Omental fat pad (tissue), 4 donors: ENCODE data around the gene IGFL2. TPM values are rescaled to one million over a fixed set of nuclear protein-coding genes. Genes with fewer than 3 reads are reported as not detected.

Experiments
- ATAC-seq: fragments of 150-250 bp; one replicate; pipeline ENCODE4 v1.9.1; 2016; ENCODE audit warnings: mild to moderate bottlenecking, moderate library complexity; ENCODE audit not compliant: low FRiP score
- DNase-seq: peaks from one replicate; pipeline ENCODE4 v3.0.0-alpha.2; 2019; ENCODE audit warnings: low spot score
- total RNA-seq, 4 donors: library from RNA; depleted of rRNA; stranded (reverse); fragments of >200 nt; gene quantifications; one replicate each; pipeline ENCODE4 v1.1.0, GENCODE V29; 2016
- TF ChIP-seq, protein P1 (sequence below), 3 donors: fragments of 450-650 bp; IDR thresholded peaks; one replicate each; pipeline ENCODE4 v1.5.1; 2016 to 2017; ENCODE audit warnings: antibody characterized with exemption in 3 of 3, mild to moderate bottlenecking in 3 of 3, moderate library complexity in 2 of 3

The IGFL2 gene
- total RNA-seq, 4 donors from 2014 or later: 0.84 to 1.5 TPM; not detected in 2

DNA sequence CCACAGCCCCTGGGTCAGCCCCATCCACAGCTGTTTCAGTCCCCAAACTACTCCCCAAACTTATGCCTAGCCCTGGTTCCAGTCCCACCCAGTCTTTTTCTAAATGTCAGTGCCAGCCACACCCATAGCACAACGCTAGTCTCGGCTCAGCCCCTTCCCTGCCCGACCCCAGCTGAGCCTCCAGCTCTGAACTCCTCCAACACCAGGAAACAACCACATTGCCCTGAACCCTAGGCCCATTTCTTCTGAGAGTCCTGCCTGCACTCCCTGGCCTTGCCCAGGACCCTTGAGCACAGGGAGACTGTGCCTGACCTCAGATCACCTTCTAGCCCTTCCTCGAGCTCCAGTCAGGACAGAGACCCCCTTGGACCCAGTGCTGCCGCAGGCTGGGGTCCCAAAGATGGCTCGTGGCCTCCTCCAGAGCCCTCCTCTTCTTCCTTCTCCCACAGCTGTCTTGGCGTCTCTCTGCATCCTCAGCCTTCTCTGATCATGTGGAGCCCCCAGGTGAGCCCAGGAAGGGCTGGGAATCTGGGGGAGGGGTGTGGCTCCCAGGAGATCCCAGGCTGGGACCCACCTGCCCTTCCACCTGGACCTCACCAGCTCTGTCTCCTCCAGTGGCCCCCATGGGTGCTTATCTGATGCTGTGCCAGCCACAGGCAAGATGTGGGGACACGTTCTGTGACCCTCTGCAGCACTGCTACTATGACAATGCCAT lies 48.5 kb downstream of the IGFL2 start:
- DNase-seq: no peak
- no peak for ATAC-seq
- TF ChIP-seq, protein P1, sequence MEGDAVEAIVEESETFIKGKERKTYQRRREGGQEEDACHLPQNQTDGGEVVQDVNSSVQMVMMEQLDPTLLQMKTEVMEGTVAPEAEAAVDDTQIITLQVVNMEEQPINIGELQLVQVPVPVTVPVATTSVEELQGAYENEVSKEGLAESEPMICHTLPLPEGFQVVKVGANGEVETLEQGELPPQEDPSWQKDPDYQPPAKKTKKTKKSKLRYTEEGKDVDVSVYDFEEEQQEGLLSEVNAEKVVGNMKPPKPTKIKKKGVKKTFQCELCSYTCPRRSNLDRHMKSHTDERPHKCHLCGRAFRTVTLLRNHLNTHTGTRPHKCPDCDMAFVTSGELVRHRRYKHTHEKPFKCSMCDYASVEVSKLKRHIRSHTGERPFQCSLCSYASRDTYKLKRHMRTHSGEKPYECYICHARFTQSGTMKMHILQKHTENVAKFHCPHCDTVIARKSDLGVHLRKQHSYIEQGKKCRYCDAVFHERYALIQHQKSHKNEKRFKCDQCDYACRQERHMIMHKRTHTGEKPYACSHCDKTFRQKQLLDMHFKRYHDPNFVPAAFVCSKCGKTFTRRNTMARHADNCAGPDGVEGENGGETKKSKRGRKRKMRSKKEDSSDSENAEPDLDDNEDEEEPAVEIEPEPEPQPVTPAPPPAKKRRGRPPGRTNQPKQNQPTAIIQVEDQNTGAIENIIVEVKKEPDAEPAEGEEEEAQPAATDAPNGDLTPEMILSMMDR (IDR thresholded peaks at IDR 0.05): no peak

DNA sequence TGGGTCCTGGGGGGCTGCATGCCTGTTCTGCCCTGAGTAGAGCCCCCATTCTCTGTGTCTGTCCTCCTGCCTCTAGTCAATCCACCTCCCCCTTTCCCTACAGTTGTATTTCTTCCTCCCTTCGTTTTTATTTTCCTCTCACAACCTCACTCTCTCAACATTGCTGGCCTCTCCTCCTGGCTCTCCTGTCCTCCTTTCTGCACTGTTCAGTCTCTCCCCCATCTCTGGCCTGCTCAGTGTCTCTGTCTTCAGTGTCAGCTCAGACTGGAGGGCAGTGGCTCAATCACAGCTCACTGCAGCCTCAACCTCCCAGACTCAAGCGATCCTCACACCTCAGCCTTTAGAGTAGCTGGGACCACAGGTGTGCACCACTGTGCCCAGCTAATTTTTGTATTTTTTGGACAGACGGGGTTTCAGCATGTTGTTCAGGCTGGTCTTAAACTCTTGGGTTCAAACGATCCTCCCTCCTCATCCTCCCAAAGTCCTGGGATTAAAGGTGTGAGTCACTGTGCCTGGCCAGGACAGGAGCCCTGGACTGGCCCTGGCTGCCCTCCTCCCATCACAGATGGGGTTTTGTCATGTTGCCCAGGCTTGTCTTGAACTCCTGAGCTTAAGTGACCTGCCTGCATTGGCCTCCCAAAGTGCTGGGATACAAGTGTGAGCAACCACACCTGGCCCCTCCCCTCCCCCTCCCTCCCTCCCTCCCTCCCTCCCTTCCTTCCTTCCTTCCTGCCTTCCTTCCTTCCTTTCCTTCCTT lies 49.5 kb downstream of the IGFL2 start:
- DNase-seq (no peak), ATAC-seq (no peak)
- TF ChIP-seq, protein P1 (IDR thresholded peaks at IDR 0.05): no peak

- DNase-seq (no peak), ATAC-seq (no peak)
- TF ChIP-seq, protein P1 (IDR thresholded peaks at IDR 0.05): no peak
Measured at GRCh38 chr19:46198756-46199155, 50.7 kb downstream of the IGFL2 start.

- no peak for DNase-seq
- no peak for ATAC-seq
- TF ChIP-seq, protein P1 (IDR thresholded peaks at IDR 0.05): no peak
Measured at GRCh38 chr19:46201454-46202310, 53.6 kb downstream of the IGFL2 start.

GRCh38 chr19:46202426-46202825 lies 54.4 kb downstream of the IGFL2 start:
- TF ChIP-seq, protein P1 (IDR thresholded peaks at IDR 0.05): no peak
- no peak for ATAC-seq
- DNase-seq: no peak

GRCh38 chr19:46202872-46203860 lies 55.1 kb downstream of the IGFL2 start:
- DNase-seq (no peak), ATAC-seq (no peak)
- TF ChIP-seq, protein P1 (IDR thresholded peaks at IDR 0.05): no peak
